NK-92 (cell line): ENCODE results near the gene CTR9.

Experiments used
- DNase-seq: peaks from one replicate; lab custom pipeline; 2025; ENCODE audit not compliant: unreplicated experiment; lab: John Stamatoyannopoulos, UW

CTR9 gene

DNA sequence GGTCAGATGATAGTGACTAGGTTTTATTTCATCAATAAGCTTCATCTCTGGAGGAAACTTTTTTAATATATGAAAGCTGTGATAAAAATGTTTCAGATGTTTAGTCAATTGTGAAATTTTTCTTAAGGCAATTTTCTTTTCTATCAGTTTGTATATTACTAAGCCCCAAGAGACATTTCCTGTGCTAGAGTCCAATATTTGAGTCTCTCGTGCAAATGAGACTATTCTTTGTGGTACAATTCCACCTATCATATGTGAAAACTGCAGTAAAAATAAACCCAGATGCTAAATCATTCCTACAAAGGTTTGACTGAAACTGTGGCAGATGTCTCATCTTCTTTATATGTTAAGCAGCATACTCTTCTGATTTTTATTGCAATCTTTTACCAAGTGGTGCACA, 28.0 kb downstream of the CTR9 start:
- DNase-seq, result no peak

DNA sequence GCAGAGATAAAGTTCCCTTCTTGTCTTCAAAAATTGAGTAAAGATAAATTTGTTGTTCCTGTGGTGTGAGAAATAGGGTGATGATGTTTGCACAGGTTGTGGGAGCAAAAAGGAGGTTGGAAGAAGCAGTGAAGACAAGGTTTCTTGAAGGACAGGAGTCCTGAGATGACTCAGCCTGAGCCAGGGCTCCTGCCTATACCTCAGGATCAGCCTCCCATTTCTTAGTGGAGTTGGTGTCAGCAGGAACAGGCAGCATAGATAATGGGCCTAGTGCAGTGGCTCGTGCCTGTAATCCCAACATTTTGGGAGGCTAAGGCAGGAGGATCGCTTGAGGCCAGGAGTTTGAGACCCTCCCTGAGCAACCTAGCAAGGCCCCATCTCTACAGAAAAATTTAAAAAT, 29.0 kb downstream of the CTR9 start:
- DNase-seq, result no peak

DNA sequence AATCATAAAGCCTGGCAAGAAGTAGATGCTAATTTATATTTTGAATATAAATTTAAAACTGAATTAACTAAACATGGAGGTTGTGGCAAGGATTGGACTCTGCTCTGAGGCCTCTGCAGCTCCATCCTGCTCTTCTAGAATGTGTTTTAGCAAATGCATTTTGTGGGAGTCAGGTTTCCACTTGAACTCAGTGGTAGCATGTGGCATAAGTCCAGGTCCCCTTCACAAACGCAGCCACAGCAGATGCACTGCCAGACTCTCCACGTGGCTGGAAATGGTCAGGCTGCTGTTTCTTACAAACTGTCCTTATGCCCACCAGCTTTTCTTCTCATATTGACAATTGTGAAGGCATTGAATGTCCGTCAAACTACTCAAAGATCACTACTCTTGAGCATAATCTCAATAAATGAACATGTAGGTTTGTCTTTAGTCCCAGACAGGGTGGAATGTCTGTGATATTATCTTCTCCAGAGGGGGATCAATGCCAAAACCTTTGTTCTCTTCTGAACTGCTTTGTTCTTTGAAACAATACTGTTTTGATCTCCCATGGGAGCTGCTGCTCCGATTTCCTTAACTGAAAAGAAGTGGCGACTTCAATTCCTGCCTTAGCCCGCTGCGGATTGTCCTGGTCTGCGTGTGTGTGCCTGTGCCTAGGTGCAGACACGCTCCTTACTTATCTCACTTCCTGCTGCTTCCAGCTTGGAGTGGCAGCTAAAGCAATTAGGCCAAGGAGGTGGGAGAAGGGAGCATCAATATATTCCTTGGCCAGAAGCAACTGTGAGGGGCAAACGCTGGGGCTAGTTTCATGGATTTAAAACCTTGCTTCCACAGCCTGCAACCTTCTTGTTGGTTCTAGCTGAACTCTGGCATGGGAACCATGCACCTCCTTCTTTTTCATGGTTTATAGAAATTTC, 33.4 kb downstream of the CTR9 start:
- no peak for DNase-seq

DNA sequence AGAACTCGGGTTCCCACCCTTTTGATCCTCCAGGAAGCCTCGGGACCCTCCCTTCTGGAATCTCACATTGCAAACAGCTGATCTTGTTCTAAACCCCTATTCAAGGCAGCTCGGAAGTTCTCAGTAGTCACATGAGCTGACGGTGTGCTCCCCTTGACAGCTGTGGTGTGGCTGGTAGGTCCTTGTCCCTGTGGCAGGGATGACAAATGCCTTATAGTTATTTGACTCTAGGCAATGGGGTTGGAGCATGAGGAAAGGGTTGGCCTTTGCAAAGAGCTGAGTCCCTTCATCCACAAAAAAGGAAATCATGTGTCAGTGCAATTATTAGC, 34.1 kb downstream of the CTR9 start:
- no peak for DNase-seq

DNA sequence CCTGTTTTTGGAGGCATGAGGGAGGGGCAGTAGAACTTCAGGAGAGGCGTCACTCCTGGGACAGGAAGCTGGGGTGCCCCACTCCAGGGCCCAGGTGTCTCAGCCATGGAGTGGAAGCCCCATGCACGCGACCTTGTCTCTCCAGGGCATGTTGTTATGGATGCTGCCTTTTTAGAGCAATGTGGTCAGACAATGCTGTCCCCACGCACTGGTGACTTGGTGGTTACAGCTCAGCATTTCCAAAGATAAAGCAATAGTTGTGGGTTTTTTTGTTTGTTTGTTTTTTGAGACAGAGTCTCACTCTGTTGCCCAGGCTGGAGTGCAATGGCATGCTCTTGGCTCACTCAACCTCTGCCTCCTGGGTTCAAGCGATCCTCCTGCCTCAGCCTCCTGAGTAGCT, 35.4 kb downstream of the CTR9 start:
- no peak for DNase-seq

DNA sequence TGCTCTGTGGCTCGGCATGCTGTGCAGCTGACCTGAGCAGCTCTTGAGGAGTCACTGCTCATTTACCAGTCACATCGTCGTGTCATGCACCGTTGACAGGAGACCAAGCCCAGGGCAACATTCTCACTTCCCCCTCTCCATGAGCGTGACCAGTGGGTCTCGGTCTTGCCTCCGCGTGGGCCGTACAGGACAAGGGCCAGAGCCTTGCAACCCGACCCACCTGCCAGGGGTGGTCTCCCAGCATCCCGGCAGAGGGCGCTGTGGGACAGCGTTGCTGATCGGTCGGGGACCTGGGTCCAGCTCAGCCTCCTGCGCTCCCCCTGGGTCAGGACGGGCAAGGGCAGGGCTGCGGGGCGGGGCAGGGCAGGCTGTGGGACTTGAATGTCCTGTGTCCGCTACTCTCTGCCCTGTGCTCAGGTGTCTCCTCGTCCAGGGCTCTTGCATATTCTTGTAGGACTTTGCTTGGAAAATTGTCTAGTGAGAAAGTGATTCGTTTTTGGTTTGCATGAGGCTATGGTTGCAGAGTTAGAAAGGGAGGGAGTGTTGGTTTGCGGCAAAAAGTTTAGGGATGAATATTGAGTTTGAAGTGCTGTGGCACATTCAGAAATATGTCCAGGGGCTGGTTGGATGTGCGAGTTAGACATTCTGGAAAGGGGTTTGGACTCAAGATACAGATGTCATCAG, 41.5 kb downstream of the CTR9 start:
- peak; percentile 22 for DNase-seq

DNA sequence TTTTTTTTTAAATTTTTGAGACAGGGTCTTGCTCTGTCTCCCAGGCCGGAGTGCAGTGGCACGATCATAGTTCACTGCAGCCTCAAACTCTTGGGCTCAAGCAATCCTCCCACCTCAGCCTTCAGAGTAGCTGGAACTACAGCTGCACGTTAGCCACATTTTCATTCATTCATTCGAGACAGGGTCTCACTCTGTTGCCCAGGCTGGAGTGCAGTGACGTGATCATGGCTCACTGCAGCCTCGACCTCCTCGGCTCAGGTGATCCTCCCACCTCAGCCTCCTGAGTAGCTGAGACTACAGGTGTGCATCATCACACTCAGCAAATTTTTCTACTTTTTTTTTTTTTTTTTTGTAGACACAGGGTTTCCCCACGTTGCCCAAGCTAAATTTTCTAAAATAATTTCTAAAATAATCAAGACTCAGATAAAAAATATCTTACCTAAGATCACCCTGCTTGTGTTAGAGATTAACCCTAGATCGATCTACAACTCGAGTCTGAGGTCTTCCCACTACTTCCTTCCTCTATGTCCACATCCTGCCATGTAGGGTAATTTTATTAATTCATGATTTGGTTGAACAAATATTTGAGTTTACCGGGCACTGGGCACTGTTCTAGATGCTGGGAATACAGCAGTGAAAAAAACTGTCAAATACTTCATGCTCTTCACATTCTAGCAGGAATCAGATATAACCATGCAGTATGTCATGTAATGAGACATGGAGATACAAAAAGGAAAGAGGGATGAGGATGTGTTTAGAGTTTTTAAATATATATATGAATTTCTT, 42.6 kb downstream of the CTR9 start:
- DNase-seq, result no peak

DNA sequence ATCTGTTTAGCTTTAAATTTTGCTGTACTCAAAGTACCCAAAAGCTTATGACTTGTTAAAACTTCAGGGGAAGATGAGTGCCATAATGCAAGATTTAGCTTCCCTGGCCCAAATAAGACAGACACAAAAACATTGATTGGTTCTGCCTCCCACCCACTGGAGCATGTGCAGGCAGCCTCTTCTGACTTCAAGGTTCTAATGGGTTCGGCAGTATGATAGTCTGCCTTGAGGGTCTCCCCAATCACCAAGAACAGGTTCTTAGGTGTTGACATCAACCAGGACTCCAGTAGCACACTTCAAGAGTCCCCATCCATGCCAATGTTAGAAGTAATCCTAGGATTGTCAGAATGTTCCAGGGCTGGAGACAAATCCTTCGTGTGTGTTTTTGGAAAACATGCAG, 45.1 kb downstream of the CTR9 start:
- no peak for DNase-seq

DNA sequence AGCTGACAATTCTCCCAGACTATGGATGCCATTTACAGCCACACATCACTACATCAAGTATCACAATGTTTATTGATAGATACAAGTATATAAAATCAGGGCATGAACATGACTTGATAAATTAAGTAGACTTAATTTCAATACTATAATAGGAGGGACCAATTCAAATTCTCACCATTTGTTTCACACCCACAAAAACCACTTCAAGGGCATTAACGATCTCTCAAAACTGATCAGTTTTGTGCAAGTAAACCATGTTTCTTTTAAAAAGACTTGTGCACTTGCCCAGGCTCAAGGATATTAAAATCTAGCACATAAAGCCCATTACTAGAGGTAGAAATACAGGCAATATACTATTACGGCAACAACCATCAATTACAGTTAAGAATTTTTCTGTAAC, 46.0 kb downstream of the CTR9 start:
- no peak for DNase-seq

DNA sequence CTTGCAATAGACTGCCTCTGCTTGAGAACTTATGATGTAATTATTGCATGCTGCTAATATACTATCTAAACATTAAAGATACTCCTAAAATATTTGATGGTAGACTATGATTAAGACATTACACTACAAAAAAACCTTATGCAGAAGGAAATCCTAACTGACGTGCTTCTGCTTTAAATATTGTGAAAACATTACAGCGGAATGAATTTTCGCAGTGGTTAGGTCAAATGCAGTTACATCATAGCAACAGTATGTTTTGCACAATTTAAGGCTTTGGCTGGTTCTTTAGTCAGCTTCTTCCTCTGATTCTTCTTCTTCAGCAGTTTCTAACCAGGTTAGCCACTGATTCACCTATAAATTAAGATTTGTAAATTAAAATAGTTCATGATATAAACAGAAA, 46.5 kb downstream of the CTR9 start:
- DNase-seq, result no peak

DNA sequence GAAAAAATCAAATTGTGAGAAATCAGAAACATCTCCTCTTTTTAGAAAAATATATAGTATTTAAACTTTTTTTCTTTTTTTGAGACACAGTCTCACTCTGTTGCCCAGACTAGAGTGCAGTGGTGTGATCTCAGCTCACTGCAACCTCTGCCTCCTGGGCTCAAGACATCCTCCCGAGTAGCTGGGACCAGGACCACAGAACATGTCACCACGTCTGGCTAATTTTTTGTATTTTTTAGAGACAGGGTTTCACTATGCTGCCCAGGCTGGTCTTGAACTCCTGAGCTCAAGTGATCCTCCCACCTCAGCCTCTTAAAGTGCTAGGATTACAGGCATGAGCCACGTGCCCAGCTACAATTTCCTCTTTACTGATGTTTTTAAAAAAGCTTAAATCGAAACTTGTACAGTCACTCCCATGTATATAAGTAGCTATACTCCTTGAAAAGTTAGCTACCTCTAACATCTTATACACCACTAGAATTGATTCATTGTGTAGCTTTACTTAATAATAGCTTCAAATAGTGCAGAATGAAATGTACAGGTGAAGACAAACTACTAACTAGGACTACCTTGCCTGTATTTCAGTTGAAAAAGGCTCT, 47.4 kb downstream of the CTR9 start:
- DNase-seq, result no peak

DNA sequence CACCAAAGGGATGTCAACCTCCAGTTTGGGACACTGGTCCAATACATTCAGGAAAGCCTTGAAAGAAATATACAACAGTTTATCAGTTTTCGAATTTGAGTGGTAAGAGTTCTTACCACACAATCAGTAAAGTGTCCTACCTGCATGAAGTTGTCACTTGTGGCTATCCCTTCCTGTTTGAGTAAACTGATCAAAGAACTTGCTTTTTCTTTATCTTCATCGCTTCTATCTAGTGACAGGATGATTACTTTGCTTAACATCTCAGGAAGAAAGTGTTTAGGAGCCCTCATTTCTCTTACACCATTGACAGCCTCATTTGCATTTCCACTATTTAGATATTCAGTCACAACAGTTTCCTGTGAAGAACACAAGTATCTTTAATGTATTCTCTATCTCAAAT, 49.2 kb downstream of the CTR9 start:
- DNase-seq, result no peak

DNA sequence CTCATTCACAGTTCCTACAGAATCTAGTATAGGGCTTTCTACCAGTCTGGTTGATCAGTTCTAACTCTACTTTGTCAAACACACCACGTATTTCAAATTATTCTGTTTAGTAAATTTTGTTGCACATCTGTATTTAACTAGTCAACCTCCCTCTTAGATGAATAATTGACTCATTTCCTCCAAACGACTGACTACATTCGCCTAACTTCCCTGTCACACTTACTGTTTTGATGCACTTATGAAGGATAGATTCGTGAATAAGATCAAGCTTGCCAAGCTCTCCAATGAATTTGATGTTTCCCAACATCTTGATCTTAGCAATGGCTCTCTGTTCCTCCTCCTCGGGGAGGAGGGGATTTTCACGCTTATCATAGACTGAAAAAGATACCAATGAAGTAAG, 52.6 kb downstream of the CTR9 start:
- no peak for DNase-seq

DNA sequence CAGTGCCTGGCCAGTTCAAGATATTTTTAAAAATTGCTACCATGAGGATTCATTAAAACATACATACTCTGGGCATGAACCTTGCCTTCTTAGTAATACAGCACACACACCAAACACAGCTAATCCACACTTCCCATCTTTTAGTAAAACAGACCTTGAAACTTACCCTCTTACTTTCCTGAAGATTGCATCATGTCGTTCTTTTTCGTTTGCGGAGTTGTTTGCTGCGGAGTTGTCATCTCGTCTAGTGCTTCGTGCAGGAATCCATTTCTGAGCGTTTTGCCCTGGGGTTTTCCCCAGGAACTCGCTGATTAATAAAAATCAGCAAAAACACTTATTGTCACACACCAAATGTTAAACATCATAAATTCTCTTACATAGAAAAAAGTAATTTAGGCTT, 54.7 kb downstream of the CTR9 start:
- DNase-seq, result no peak

DNA sequence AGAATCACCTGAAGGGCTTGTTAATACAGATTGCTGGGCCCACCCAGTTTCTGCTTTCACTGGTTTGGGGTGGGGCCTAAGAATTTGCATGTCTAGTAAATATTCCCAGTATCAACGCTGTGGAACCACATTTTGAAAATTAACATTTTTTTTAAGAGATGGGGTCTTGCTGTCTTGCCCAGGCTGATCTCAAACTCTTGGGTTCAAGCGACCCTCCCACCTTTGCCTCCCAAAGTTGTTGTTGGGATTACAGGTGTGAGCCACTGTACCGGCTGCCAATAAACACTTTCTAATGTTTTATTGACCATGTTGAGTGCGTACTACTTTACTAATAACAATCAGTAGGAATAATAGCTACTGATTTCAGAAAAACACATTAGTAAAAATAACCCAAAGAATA, 55.2 kb downstream of the CTR9 start:
- no peak for DNase-seq

DNA sequence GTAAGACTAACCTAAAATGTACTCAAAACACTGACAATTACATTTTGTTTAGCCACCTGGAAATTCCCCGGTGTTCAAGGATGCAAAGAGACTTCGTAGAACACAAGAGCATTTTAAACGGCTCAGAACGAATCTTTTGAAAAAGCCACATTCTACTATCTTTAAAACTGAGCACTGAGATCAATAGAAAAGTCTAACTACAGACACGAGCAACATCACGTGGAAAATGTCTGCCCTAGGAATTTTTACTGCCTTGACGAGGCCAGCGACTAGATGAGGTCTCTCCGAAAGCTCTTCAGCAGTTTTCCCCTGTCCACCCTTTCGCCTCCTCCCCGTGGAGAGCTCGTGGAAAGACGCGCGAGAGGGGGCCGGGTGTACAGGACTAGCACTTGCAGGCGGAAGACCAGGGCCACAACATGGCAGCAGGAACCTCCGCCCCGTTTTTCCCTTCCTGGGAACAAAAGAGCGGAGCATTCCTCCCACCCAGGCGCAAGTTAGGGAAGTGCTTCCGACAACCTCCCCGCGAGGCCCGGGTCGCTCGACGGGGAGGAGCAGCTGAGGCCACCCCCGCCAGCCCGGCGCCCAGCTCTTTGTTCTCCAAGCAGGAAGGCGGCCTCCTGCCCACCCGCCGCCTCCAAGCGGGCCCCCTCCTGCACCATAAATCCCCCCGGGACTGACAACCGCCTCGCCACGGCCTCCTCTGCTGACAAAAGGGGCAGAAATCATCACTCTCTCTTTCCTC, 56.6 kb downstream of the CTR9 start:
- no peak for DNase-seq

DNA sequence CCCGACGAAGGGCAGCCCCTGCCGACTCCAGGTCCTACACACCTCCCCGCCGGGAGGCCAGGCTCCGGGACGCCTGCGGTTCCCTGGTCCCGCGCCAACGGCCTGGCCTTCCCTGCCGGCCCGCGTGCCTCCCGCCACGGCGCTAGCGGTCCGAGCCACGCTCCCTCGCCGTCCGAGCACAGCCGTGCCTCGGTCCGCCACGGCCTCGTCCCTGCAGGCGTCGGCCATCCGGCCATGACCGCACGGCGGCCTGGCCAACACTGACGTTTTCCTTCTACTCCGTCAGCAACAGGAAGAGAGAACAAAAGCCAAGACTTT, 57.1 kb downstream of the CTR9 start:
- no peak for DNase-seq

DNA sequence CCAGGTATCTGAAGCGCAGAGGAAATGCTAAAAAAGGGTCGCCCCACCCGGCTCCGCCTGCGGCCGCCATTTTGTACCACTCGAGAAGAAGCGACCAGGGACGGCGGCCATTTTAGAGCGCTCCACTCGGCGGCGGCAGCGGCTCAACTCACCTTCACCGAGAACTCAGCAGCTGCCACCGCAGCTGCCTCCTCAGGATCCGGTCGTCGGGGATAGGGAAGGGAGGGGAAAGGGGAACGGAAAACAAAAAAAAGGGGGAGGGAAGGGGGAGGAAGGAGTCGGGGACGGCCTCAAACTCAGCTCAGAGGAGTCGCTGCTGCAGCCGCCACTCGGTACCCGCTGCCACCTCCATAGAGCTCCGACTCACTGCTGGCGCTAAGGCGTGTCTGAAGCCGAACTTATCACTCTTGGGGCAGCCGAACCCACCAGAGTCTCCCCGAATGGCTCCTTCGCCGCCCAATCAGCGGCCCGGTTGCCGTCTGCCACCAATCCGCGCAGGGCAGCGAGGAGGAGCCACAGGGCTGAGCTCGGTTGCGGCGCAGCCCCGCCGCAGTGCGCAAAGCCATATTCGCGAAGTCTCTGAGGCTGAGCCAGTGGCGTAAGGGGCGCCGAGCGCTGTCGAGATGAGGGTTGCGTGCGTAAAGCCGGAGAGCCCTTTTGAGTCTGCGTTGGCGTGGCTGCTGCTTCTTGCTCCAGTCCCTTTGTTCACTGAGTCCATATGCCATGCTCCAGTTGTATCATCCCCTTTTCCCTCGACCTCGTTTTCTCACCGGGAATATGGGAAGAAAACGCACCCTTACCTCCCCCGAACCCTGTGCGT, 57.7 kb downstream of the CTR9 start, which contains the start of gene EIF4G2:
TSS of gene EIF4G2 (minus strand) at position 374 of the 820 bp plus-strand sequence.
- peak; percentile 75 for DNase-seq

DNA sequence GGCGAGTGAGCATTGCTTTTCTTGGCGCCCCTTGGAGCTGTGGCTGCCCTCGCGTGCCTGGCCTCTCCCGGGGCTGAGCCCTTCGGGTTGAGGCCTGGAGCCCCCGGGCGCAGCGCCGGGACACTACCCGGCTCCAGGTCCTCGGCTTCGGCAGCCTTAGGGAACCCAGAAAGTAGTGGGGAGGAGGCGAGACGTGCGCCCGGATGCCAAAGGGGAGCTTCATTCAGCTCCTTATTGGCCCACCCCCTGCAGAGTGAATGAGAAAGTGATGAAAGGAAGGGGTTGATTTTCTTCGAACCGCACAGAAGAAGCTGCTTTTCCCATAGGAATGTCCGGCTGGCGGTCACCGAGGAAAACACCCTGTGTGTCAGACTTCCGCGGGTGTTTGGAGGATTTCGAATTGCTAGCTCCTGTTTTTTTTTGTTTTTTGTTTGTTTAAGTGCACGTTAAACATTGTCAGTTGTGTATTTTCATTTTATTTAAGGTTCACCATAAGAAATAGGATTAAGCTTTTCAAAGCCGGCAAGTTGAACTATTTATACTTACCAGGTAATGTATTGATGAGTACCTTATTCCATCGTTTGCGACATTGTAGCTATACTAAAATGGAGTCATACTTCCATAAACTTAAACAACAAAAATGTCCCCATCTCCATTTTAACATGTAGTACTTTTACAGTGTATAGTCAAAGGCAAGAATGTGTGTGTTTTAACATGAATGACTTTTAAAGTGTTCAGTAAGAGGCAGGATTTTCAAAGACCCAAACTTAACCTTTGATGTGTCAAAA, 58.5 kb downstream of the CTR9 start:
- no peak for DNase-seq
